GM19328 (cell line): ENCODE data around the gene EIPR1.
"Not testable (repeated sequence)": the region's sequence is repeated elsewhere in the genome, so short reads cannot be mapped to it uniquely, and the experiment has no call there.

Source experiments
- ATAC-seq: cut with Tn5 transposase; IDR thresholded peaks from one replicate; pipeline ENCODE4 v1.9.1; 2021; ENCODE audit warnings: mild to moderate bottlenecking, moderate library complexity; ENCODE audit not compliant: unreplicated experiment

The EIPR1 gene

DNA sequence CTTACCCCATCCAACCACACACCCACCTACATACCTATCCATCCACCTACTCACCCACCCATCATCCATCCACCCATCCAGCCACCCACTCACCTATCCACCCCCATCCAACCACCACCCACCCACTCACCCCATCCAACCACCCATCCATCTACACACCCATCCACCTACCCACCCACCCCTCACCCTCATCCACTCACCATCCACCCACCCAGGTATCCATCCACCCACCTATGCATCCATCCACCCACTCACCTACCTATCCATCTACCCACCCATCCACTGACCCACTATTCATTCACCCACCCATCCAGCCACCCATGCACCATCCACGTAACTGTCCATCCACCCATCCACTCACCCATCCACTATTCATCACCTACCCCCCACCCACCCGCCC, 194.8 kb downstream of the EIPR1 start:
- no peak for ATAC-seq

DNA sequence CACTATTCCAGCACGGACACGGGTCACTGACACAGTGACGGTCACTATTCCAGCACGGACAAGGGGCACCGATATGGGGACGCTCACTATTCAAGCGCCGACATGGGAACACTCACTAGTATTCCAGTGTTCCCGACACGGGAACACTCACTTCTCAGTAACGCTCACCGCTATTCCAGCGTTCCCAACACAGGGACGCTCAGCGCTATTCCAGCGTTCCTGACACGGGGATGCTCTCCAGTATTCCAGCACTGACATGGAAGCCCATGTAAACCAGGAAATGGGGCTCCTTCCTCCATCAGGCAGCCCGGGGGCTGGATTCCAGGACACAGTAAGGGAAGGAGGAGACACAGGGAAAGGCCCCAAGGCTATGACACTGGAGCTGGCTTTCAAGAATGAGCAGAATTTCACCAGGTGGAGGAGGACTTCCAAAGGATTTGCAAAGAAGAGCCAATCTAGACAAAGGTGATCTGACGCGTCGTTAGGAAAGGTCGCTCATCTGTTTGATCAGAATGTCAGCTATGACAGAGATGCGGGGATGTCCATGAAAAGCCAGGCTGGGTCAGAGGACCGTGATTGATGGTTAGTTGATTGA, 196.1 kb downstream of the EIPR1 start:
- ATAC-seq: no peak

DNA sequence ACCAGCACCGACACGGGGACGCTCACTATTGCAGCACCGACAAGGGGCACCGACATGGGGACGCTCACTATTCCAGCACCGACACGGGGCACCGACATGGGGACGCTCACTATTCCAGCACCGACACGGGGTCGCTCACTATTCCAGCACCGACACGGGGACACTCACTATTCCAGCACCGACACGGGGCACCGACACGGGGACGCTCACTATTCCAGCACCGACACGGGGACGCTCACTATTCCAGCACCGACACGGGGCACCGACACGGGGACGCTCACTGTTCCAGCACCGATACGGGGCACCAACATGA, 196.8 kb downstream of the EIPR1 start:
- not testable (repeated sequence) for ATAC-seq

DNA sequence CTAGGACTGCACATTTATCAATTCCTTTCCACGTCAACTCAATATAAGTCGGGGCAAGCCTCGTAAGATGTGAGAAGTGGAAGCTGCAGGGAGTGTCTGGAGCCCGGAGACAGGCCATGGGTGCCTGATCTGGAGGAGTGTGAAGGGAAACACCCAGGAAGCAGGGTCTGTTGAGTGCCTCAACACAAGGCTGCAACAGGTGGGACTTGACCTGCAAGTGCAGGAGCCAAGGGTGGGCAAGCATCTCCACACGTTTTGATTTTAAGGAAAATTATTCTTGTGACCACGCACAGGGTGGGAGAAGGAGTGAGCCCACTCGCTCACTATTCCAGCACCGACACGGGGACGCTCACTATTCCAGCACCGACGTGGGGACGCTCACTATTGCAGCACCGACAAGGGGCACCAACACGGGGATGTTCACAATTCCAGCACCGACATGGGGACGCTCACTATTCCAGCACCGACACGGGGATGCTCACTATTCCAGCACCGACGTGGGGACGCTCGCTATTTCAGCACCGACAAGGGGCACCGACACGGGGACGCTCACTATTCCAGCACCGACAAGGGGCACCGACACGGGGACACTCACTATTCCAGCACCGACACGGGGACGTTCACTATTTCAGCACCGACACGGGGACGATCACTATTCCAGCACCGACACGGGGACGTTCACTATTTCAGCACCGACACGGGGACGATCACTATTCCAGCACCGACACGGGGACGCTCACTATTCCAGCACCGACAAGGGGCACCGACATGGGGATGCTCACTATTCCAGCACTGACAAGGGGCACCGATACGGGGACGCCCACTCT, 197.3 kb downstream of the EIPR1 start:
- no peak for ATAC-seq

DNA sequence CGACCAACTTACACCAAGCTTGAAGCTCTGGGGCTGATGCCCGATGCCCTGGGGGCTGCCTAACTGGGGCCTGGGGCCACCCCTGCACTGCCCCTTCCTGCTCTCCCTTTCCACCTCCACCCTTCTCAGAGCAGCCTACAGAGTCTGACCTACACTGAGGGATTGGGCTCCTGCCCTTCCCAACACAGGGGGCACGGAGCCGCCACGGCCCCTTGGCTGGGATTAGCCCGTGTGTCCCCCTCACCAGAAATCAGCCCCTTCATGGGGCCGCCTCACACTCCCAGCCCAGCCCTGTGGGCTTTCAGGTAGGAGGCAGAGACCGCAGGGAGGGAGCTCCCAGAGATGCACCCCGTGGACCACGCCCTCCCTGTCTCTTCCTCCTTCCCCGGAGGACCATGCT, 198.0 kb downstream of the EIPR1 start:
- no peak for ATAC-seq

DNA sequence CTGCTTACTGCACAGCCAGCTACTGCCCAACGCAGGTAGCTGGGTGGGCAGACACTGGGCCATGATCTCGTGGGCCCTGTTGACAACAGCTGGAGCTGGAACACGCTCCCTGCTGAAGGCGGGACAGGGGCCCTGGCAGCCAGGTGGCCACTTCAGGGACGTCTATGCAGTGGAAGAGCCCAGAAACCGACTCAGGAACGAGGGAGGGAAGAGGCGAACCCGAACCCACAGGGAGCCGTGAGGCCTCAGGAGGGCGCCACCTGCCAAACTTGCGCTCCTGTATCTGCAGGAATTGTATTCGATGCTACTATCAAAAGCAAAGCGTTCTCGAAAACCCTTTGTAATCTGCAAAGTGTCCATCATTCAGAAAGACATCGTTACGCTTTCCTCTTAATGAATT, 198.4 kb downstream of the EIPR1 start:
- no peak for ATAC-seq

DNA sequence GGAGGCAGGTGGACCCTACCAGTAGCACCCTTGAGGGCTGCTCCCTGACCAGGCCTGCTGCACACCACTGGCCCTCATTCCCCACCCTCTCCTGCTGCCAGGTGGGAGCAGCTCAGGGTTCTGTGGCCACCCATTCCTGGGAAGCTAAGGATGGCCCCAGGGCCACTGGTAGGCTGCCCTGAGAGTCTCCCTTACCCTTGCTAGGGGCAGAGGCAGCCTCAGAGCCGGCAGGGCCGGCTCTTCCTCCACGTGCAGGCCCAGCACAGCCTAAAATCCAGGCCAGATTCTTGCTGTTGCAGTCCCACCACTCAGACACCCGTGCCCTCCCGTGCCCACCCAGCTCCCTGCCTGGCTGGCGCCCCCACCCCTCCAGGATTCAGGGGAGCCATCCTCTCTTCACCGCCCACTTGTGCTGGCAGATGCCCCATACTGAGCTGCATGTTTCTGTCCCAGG, 199.0 kb downstream of the EIPR1 start:
- ATAC-seq: no peak

DNA sequence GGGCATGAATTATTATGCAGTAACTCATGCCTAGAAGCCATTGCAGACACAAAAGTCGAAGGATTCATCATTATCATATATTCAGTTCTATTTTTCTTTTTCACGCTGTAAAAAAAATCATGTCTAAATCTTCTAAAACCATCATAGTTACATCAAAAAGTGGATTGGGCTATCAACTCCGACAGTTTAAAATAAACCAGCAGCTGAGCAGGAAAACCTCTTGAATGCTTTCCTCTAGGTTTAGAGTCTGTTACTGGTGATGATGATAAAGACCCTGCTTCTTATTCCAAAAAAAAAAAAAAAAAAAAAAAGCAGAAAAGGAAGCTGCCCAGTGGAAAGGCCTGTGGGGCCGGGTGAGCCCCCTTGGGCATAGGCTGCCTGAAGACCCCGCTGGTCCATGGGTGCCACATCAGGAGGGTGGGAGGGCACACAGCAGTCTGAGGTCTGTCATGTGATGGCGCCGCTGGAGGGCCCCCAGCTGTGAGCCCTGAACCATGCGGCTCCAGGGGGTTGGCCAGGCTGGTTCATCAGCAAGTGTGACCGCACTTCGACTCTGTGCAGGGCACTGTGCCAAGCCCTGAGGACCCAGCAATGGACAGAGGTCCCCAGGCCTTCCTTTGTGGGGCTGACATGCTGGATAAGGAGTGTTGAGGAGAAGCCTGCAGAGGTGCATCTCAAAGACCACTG, 199.6 kb downstream of the EIPR1 start:
- ATAC-seq: no peak

DNA sequence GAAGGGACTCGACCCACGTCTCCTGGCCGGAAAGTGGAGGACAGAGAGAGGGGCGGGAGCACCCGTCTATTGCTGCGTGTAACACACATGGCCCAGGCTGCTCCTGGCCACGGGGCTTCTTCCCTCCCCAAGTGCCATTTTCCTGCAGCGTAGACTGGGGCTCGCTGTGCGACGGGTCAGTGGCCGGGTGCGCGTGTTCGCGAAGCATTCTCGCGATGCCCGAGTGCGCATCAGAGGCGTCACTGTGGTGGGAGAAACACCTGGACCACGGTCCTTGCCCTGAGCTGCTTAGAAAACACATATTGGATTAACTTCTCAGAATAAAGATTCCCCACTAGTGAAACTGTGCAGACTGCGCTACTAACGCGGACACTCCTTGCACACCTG, 200.8 kb downstream of the EIPR1 start:
- no peak for ATAC-seq

DNA sequence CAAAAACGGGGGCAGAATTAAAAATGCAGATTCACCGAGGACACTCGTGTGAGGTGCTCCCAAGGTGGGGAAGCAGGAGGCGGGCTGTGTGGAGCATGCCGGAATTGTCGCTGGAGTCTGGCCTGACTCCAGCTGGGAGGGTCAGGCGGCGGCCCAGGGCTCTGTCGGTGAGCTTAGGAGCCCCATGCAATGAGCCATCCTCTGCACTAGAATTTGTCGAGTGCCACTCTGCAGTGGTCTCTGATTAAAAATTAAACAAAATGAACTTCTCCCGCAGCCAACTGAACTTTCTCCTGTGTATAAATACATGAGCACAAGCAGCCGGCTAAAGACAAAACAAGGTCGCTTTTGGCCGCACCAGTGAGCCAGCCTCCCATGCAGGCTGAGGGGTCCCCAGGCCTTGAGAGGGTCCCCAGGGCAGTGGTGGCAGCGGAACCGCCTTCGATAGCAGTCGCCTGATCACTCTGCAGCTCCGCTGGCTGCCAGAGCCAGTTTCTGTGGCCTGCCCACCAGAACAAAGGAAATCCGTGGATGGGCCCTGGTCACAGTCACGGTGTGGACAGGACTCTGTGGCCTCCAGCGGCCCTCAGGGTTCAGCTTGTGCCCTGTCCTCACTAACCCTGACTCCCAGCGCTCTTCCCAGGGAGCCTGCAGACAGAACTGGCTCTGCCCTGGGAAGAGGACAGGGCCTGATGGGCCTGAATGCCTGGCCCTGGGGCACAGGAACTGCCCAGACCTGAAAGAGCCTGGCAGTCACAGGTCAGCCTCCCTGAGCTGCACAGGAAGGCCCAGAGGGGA, 201.3 kb downstream of the EIPR1 start:
- no peak for ATAC-seq

DNA sequence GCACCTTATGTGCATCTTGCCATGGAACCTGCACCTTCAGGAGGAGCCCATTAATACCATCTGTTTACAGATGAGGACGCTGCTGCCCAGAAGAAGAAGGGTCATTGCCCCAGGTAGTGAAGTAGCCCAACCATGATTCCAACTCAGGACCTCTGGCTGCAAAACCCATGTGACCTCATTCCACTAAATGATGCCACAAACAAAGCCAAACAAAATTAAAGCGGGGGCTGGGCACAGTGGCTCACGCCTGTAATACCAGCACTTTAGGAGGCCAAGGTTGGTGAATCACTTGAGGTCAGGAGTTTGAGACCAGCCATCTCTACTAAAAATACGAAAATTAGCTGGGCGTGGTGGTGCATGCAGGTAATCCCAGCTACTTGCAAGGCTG, 202.1 kb downstream of the EIPR1 start:
- ATAC-seq: no peak

DNA sequence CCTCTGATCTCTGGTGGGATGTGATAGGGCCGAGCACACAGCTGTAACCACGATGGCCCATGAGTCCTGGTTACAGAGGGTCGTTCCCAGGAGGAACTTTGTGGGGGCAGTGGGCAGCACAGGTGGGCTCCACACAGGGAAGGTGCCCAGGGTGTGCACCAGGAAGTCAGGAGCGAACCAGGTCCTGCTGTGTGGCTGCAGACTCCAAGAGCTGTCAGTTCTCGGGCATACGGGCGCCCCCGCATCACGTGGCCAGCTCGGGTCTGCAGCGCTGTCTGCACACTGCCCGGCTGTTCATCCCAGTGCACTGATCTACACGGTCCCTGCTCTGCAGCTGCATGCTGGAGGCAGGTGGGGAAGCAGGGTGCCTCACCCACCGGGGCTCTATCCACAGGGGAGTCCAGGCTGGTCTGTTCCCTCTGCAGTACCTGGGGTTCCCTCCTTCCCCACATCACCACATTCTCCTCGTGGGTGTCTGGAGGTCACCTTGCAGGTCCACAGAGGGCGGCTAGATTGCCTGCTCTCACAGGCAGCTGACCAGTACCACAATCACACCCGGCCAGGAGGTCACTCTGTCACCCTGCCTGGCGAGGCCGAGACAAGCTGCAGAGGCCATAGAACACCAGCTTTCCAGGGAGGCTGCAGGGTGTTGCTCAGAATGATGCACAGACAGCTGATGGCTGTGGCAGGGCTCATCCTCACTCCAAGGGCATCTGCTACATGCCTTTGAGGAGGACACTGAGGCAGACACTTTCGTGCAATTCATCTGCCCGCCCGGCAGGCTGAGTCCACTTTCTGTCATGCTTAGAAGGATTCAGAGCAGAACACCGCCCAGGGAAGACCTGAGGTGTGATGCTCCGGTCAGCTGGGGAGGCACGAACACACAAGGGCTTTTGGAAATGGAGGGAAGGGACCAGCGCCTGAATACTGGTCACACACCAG, 202.7 kb downstream of the EIPR1 start:
- no peak for ATAC-seq

DNA sequence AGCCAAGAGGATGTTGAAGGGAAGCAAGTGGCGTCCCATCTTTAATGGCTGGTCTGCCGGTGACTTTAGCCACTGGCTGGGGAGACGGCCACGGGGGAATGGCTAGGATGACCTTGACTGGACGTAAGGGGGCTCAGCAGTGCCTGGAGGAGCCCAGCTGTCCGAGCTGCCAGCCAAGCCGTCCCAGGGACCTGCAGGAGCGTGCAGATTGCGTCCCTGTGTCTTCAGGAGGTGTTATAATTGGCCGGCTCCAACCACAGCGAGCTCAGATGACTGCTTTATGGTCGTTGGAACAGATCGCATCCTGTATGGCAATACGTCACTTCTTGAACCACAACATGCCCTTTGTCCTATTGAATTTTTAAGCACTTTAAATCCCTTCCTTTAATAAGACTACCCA, 204.6 kb downstream of the EIPR1 start:
- no peak for ATAC-seq

DNA sequence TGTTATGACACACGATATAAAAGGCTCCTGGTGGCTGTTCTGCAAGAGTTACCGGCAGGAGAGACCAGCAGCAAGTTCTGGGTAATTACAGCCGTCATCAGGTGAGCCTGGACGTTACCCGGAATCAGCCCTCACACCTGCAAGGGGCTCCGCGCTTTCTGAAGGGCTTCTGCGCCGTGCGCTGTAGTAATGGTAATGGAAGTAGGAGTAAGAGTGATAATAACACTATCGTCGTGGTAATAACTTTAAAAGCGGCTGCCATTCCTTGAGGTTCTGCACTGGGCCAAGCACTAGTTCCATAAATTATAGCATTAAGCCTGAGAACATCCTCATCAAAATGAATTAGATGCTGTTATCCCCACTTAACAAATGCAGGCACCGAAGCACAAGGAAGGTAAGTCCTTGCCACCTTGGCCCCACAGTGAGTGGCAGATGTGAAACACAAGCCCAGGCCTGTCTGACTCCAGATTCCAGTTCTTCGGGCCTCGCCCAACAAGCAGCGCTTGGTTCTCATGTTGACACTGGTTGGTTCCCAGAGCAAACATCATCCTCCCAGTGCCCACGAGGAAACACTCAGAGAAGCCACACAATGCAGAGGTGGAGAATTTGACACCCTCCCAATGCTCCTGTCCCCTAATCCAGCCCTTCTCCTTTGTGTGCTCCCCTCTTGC, 205.2 kb downstream of the EIPR1 start:
- ATAC-seq: no peak

DNA sequence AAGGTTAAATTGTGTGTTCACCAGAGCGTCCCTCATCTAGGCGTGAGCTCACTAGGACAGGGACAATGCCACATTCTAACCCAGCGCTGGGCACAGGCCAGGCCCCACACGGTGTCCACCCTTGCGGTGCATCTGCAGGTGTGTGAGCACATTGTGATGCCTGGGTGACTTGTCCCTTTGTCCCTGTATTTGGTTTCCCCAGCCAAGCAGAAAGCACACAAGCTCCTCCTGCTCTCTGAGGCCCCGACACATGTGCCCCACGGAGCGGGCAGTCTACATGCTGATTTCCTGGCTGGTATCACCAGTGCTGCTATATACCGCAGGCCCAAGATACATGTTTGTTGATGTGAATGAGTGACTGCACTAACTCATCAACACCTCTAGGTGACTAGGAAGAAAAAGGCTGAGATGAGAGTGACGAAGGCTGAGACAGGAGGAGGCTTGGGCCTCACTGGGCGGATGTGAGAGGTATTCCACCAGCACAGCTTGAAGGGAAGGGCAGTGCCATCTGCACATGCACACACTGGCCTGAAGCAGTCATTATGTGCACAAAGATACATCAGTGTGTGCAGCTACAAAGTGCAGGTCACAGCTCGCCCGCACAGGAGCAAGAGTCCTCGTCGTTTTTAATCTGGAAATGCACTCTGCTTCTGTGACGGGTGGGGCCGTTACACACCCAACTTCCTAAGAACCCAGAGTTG, 205.9 kb downstream of the EIPR1 start:
- no peak for ATAC-seq

DNA sequence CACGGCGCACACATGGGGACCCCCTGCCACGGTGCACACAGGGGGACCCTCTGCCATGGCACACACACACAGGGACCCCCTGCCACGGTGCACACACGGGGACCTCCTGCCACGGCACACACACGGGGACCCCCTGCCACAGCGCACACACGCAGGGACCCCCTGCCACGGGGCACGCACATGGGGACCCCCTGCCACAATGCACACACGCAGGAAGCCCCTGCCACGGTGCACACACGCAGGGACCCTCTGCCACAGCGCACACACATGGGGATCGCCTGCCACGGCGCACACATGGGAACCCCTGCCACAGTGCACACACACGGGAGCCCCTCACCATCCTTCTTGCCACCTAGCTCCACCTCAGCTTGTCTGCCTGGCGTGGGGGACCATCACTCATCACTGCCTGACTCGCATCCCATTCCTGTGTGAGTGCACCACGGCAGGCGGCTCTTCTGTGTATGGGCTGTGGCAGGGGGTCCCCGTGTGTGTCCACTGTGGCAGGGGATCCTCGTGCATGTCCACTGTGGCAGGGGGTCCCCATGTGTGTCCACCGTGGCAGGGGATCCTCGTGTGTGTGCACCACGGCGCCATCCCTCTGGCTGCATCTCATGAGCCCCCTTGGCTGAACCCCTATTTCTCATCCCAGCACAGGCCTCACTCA, 206.7 kb downstream of the EIPR1 start:
- ATAC-seq: no peak

DNA sequence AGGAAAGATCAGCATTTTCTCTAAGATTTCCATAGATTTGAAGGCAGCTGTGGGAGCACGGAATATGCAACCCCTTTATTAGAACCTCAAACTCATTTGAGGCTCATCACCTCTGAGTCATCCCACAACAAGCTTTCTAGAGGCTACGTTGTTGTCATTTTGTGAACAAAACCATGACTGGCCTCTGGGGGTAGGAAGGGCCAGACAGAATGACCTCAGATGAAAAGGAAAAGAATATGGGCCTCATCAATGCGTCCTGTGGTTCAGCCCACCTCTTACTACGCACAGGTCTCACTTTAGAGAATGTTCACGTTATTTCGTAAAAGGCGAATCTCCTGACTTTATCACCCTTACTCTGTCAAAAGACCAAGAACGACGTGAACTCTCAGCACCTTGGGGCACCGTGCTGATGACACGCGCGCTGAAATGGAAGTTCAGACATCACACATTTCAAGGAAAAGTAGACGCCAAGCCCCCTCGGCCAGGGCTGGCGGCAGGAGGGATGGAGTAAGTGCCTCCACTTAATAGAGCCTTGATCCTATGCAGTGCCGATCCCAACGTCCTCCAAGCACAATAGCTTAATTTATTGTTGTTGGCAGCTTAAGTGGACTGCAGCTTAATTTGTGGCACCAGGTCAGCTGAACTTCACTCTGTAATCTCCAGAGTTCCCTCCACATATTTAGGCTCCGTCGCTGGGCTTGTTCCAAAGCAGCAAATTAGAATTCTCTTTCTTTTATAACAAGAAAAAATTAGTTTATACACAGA, 208.3 kb downstream of the EIPR1 start:
- no peak for ATAC-seq
